ENCODE data around the gene FOXF2.
A peak's percentile ranks its signal among the peaks of the same experiment; 100 is the strongest.

FOXF2 gene

GRCh38 chr6:1380625-1381427, 8.6 kb upstream of the FOXF2 start:
- no peak for TF ChIP-seq ZFX (IDR thresholded peaks at IDR 0.05; ENCODE audit: borderline replicate concordance)
- no peak for TF ChIP-seq CTCF (IDR thresholded peaks at IDR 0.05)
- H3K27ac ChIP-seq, result no peak overlapping the region

- no peak overlapping the region for H3K27ac ChIP-seq
- TF ChIP-seq ZFX (IDR thresholded peaks at IDR 0.05; ENCODE audit: borderline replicate concordance), result no peak
- peak; percentile 95 for TF ChIP-seq CTCF (IDR thresholded peaks at IDR 0.05)
Observed at GRCh38 chr6:1381481-1382330, 7.7 kb upstream of the FOXF2 start.

- TF ChIP-seq ZFX (IDR thresholded peaks at IDR 0.05; ENCODE audit: borderline replicate concordance), result no peak
- TF ChIP-seq CTCF (IDR thresholded peaks at IDR 0.05), result no peak
- no peak overlapping the region for H3K27ac ChIP-seq
Observed at GRCh38 chr6:1382331-1382882, 7.0 kb upstream of the FOXF2 start.

GRCh38 chr6:1382883-1383728, 6.3 kb upstream of the FOXF2 start:
- no peak for TF ChIP-seq CTCF (IDR thresholded peaks at IDR 0.05)
- no peak for TF ChIP-seq ZFX (IDR thresholded peaks at IDR 0.05; ENCODE audit: borderline replicate concordance)
- H3K27ac ChIP-seq, result no peak overlapping the region

- no peak overlapping the region for H3K27ac ChIP-seq
- TF ChIP-seq ZFX (IDR thresholded peaks at IDR 0.05; ENCODE audit: borderline replicate concordance), result no peak
- no peak for TF ChIP-seq CTCF (IDR thresholded peaks at IDR 0.05)
Observed at GRCh38 chr6:1383729-1384548, 5.4 kb upstream of the FOXF2 start.

GRCh38 chr6:1384549-1385128, 4.7 kb upstream of the FOXF2 start:
- H3K27ac ChIP-seq, result no peak overlapping the region
- TF ChIP-seq ZFX (IDR thresholded peaks at IDR 0.05; ENCODE audit: borderline replicate concordance) (no peak), CTCF (IDR thresholded peaks at IDR 0.05) (no peak)
